Coronary artery (tissue), 2 donors: ENCODE data around the gene ATP1A3.

Experiments
- DNase-seq: peaks from one replicate; pipeline ENCODE4 v3.0.0-alpha.2; 2017; ENCODE audit warnings: low spot score
- H3K27ac ChIP-seq, 2 donors: fragments of 200-600 bp; sonication (generic); one replicate each; pipeline ENCODE4 v1.5.1; 2016 to 2019
- H3K4me3 ChIP-seq: fragments of 200-600 bp; sonication (generic); 2 replicates; pipeline ENCODE4 v1.5.1; 2016; ENCODE audit warnings: mild to moderate bottlenecking, moderate library complexity
- TF ChIP-seq, protein P1 (sequence below): fragments of 200-600 bp; sonication (generic); IDR thresholded peaks from one replicate; pipeline ENCODE4 v1.5.1; 2019; ENCODE audit warnings: antibody characterized with exemption

The ATP1A3 gene

DNA sequence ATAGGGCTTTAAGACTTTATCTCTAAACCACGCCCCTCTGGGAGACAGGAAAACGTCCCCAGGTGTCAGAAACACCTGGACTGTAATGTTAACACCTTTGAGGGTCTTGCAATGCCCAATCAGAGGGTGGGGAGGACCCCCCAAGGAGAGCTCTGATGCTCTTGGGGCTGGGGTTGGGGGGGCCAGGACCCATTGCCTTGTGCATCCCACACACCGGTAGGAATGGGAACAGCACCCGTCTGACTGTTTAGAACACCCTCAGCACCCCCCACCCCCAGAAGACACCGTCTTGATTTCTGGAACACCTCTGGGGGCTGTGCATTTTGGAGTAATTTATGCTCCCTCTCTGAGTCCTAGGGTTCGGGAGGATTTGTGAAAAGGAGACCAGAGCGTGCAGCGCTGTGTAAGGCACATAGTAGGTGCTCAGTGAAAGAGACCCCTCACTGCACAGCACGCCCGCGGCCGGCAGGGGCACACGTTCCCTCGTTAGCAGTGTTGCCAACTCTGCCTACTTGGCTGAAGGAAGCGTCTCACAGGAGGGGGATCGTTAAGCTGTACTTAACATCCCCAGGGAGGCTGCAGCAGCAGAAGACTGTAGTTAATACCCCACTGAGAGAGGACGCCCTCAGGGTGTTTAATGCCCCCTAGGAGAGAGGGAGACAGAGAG is 63.0 kb downstream of the ATP1A3 start:
- DNase-seq: no peak
- no peak overlapping the region for H3K27ac ChIP-seq
- H3K4me3 ChIP-seq: no peak overlapping the region
- TF ChIP-seq, protein P1, sequence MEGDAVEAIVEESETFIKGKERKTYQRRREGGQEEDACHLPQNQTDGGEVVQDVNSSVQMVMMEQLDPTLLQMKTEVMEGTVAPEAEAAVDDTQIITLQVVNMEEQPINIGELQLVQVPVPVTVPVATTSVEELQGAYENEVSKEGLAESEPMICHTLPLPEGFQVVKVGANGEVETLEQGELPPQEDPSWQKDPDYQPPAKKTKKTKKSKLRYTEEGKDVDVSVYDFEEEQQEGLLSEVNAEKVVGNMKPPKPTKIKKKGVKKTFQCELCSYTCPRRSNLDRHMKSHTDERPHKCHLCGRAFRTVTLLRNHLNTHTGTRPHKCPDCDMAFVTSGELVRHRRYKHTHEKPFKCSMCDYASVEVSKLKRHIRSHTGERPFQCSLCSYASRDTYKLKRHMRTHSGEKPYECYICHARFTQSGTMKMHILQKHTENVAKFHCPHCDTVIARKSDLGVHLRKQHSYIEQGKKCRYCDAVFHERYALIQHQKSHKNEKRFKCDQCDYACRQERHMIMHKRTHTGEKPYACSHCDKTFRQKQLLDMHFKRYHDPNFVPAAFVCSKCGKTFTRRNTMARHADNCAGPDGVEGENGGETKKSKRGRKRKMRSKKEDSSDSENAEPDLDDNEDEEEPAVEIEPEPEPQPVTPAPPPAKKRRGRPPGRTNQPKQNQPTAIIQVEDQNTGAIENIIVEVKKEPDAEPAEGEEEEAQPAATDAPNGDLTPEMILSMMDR: no peak

DNA sequence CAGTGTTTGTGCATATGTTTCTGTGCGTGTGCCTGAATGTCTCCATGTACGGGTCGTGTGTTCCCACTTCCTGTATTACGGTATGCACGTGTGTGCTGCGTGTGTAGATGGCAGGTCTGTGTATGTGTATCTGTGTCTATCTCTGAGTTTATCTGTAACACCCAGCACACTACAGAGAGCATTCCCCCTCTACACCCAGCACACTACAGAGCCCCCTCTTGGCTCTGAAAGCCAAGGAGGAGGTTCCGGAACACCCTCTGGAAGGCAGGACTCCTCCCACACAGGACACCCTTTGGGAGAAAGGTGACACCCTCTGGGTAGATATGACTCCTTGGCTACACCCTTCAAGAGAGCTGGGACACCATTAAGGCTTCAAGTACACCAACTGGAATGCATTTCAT is 63.7 kb downstream of the ATP1A3 start:
- no peak for DNase-seq
- TF ChIP-seq, protein P1: no peak
- H3K4me3 ChIP-seq: no peak overlapping the region
- no peak overlapping the region for H3K27ac ChIP-seq

DNA sequence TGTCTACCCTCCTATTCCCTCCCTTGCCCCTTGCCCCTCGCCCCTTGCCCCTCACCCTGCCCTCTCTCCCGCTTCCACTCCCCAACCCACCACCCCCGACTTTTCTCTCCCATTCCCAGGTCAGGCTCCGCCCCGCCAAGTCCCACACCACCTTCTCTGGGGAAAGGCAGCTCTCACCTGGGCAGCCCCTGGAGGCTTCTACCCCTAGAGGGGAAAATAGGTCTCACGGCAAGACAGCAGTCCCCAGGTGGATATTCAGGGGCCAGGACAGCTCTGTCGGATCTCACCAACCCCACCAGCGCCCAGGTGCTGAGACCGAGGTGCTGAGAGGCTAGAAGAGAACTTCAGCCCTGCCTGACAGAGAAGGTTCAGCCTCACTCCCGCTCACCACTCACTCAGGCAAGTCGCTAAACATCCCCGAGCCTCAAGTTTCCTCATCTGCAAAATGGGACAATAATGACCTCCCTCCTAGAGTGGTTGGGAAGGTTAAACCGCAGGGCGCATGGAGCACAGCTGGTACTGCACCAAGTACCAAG is 64.4 kb downstream of the ATP1A3 start:
- H3K4me3 ChIP-seq: no peak overlapping the region
- DNase-seq: no peak
- no peak overlapping the region for H3K27ac ChIP-seq
- TF ChIP-seq, protein P1: no peak

DNA sequence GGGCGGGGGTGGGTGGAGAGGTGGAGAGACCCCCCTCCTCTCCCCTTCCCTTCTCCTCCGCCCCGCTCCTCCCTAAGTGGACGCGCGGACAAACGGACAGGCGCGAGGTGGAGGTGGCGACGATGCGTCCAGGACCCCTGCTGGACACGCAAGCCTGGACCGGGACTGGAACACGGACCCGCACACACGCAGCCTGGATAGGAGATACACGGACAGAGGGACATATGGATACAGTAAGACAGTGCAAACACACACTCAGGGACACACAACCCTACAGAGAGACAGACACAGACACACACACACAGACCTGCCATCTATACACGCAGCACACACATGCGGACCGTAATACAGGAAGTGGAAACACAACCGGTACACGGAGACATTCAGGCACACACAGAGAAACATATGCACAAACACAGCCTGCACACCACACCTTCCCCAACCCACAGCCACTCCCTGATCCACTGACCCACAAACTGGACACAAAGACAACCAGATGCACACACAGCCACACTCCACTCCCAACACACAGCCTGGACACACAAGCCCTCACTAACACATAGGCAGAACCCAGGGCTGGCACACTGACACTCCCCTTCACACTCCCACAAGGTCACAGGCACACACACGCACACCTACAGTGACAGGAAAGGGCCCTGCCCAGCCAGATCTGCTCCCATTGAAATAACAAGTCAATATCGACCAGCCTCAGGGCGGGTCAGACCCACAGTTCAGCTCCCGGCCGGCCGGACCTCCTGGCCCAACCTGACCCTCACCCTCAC is 65.1 kb downstream of the ATP1A3 start:
- TF ChIP-seq, protein P1: no peak
- Histone ChIP-seq H3K27ac (no peak overlapping the region), H3K4me3 (peak overlapping the region; percentile 66)
- DNase-seq: no peak

DNA sequence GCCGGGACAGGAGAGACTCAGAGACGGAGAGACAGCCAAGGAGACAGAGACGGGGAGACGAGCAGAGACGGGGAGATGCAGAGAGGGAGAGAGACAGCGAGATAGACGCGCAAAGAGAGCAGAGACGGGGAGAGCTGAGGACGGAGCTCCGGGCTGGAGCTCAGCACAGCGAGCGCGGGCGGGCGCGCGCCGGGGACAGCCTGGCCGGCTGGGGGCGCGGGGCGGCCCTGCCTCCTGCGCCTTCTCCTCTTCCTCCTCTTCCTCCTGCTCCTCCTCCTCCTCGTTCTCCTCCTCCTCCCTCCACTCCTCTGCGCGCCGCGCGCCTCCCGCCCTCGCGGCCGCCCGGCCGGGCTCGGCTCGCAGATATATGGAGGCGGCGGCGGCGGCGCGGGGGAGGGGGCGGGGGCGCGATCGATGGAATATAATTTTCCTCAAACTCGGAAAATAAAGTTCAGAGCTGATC is 65.8 kb downstream of the ATP1A3 start, which contains the start of gene ERFL:
Gene ERFL (minus strand): TSS at position 229 of the 463 bp plus-strand sequence. CDS start 15,530 bp downstream, outside the sequence.
- no peak for DNase-seq
- H3K4me3 ChIP-seq: peak within 1 kb of the TSS; percentile 66
- TF ChIP-seq, protein P1: no peak
- H3K27ac ChIP-seq: no peak within 1 kb of the TSS

DNA sequence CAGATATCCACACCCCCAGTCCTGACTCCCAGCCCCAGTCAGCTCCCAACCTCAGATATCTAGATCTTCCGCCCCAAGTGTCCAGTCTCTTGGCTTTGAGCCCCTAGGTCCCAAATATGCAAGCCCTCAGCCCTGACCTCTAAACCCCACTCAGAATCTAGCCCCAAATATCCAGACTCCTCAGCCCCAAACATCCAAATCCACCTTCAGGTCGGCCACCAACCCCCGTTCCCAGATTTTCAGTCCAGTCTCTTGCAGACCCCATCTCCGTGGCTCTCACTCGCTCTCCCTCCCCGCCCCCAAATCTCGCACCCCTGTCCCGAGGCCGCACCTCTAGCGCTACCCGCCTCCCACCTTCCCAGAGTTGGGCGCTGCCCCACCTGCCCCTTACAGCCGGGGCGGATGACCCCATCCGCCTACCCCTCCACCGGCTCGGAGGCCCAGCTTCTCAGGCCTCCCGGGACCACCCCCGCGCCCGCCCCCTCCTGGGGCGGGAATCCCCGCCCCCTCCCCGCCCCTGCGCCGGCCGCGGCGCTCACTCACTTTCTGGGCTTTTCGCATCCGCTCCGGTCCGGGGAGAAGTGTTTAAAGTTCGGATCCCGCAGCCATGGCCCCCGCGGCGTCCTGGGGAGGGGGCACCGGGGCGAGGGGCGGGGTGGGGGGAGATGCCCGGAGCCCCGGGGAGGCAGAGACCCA is 66.4 kb downstream of the ATP1A3 start:
- Histone ChIP-seq H3K4me3 (peak overlapping the region; percentile 66), H3K27ac (no peak overlapping the region)
- DNase-seq: no peak
- TF ChIP-seq, protein P1: no peak
